Activated B cell treated with CpG ODN at 0.5 μM for 24 hours (primary cell): ENCODE measurements around the gene CABLES1. TPM values are rescaled to one million over a fixed set of nuclear protein-coding genes. Genes with fewer than 3 reads are reported as not detected.
"Not testable (repeated sequence)": the region's sequence is repeated elsewhere in the genome, so short reads cannot be mapped to it uniquely, and the experiment has no call there.

Source experiments
- ATAC-seq: fragments of 200-7000 bp; cut with Tn5 transposase; one replicate; pipeline ENCODE4 v1.10.0; 2021; ENCODE audit warnings: low read depth, mild to moderate bottlenecking, moderate library complexity
- CTCF ChIA-PET: fragments of 350-600 bp; sonication (Branson Sonifier 250); formaldehyde crosslinking; loops from one replicate; lab custom pipeline; 2021; ENCODE audit warnings: antibody characterized with exemption; lab: Charles Lee
- POLR2A ChIA-PET: fragments of 350-600 bp; sonication (Branson Sonifier 250); formaldehyde crosslinking; loops from one replicate; lab custom pipeline; 2021; ENCODE audit warnings: antibody characterized with exemption; lab: Charles Lee
- DNase-seq: peaks from one replicate; pipeline ENCODE4 v3.0.0; 2022
- H3K27ac Mint-ChIP-seq: one replicate; pipeline ENCODE4 v1.8.0; 2020; ENCODE audit warnings: mixed read lengths
- H3K27me3 Mint-ChIP-seq: one replicate; pipeline ENCODE4 v1.8.0; 2021; ENCODE audit warnings: mixed read lengths
- H3K36me3 Mint-ChIP-seq: one replicate; pipeline ENCODE4 v1.8.0; 2021; ENCODE audit warnings: low read depth, mixed read lengths
- H3K4me1 Mint-ChIP-seq: one replicate; pipeline ENCODE4 v1.8.0; 2021; ENCODE audit warnings: mixed read lengths
- H3K4me3 Mint-ChIP-seq: one replicate; pipeline ENCODE4 v1.8.0; 2020; ENCODE audit warnings: mild to moderate bottlenecking, mixed read lengths
- H3K9me3 Mint-ChIP-seq: one replicate; pipeline ENCODE4 v1.8.0; 2020; ENCODE audit warnings: mixed read lengths
- CTCF ChIP-seq: fragments of 200-600 bp; IDR thresholded peaks from one replicate; pipeline ENCODE4 v1.8.0; 2022; ENCODE audit warnings: antibody characterized with exemption, mild to moderate bottlenecking
- intact Hi-C: fragments of 100-400 bp; cut with micrococcal nuclease; formaldehyde crosslinking; loops from one replicate; pipeline ENCODE4 v1.15.1; 2024
- total RNA-seq: library from RNA; stranded (reverse); gene quantifications from 2 replicates; pipeline ENCODE4 v1.2.3, GENCODE V29; 2022

Gene CABLES1
- total RNA-seq, result 32.3 and 34.6 TPM in 2 replicates

GRCh38 chr18:23134780-23135549, at the start of gene CABLES1:
Gene CABLES1, plus strand, starts transcription at chr18:23135485. Its CDS starts 278 bp downstream, at chr18:23135763.
- peak within 1 kb of the TSS; percentile 73 for H3K27ac Mint-ChIP-seq
- intact Hi-C loops, result loop anchor here (1.0 to 5.0 kb wide), 5 partner anchors 64 to 368 kb away; partner anchors contain the start of gene RMC1
- peak; percentile 50 for DNase-seq
- ChIA-PET CTCF (interaction anchor here (0.6 to 6.5 kb wide), 11 partner anchors 10 to 277 kb away, joined by 3 to 55 read pairs (median 3); no protein-coding TSS in a partner anchor), POLR2A (interaction anchor here (0.5 to 7.9 kb wide), 20 partner anchors 12 to 415 kb away, joined by 3 to 150 read pairs (median 5); partner anchors contain the start of genes RBBP8 and RMC1)
- H3K36me3 Mint-ChIP-seq, result no peaks in the 10 kb centered on the region
- H3K27me3 Mint-ChIP-seq, result peaks cover 31% of the 10 kb centered on the region
- no peaks in the 10 kb centered on the region for H3K9me3 Mint-ChIP-seq
- ATAC-seq, result peak; percentile 6
- H3K4me3 Mint-ChIP-seq, result peak within 1 kb of the TSS; percentile 89
- no peak for TF ChIP-seq CTCF
- peaks cover 38% of the 10 kb centered on the region for H3K4me1 Mint-ChIP-seq

- intact Hi-C loops, result no loop called here
- POLR2A ChIA-PET, result no interaction called here
- H3K27me3 Mint-ChIP-seq, result peaks cover 7% of the 10 kb centered on the region
Observed at GRCh38 chr18:23087352-23087751, 47.9 kb upstream of the CABLES1 start.

GRCh38 chr18:23088310-23088709, 47.0 kb upstream of the CABLES1 start:
- ChIA-PET POLR2A (interaction anchor here (0.6 kb wide), 1 partner anchor 9 kb away, joined by 9 read pairs; no protein-coding TSS in a partner anchor), CTCF (no interaction called here)
- intact Hi-C loops, result no loop called here

More at GRCh38 chr18:23087352-23087751, 47.9 kb upstream of the CABLES1 start:
- H3K4me3 Mint-ChIP-seq, result no peak overlapping the region
- CTCF ChIA-PET, result no interaction called here
- H3K9me3 Mint-ChIP-seq, result no peaks in the 10 kb centered on the region
- no peak overlapping the region for H3K27ac Mint-ChIP-seq
- H3K4me1 Mint-ChIP-seq, result peaks cover 12% of the 10 kb centered on the region
- TF ChIP-seq CTCF, result no peak
- H3K36me3 Mint-ChIP-seq, result no peaks in the 10 kb centered on the region
- ATAC-seq (no peak), DNase-seq (no peak)

GRCh38 chr18:23091017-23091993, 44.0 kb upstream of the CABLES1 start:
- POLR2A ChIA-PET, result interaction anchor here (0.6 to 1.0 kb wide), 5 partner anchors 43 to 1086 kb away, joined by 3 to 5 read pairs (median 3); partner anchors contain the start of gene CABLES1
- Mint-ChIP-seq H3K27ac (peak overlapping the region; percentile 63), H3K4me1 (peaks cover 13% of the 10 kb centered on the region), H3K4me3 (peak overlapping the region; percentile 36)
- H3K36me3 Mint-ChIP-seq, H3K27me3 Mint-ChIP-seq, H3K9me3 Mint-ChIP-seq, DNase-seq, intact Hi-C loops: not testable (repeated sequence)
- peak; percentile 64 for ATAC-seq
- CTCF ChIA-PET, result interaction anchor here (0.8 to 1.2 kb wide), 2 partner anchors 12 to 288 kb away, joined by 3 read pairs; no protein-coding TSS in a partner anchor

More at GRCh38 chr18:23088310-23088709, 47.0 kb upstream of the CABLES1 start:
- DNase-seq (no peak), ATAC-seq (no peak)
- no peak overlapping the region for H3K27ac Mint-ChIP-seq
- H3K27me3 Mint-ChIP-seq, result peaks cover 7% of the 10 kb centered on the region
- TF ChIP-seq CTCF, result no peak
- H3K9me3 Mint-ChIP-seq, result no peaks in the 10 kb centered on the region
- H3K36me3 Mint-ChIP-seq, result no peaks in the 10 kb centered on the region
- peaks cover 13% of the 10 kb centered on the region for H3K4me1 Mint-ChIP-seq
- no peak overlapping the region for H3K4me3 Mint-ChIP-seq

GRCh38 chr18:23092121-23092520, 43.2 kb upstream of the CABLES1 start:
- H3K9me3 Mint-ChIP-seq, result no peaks in the 10 kb centered on the region
- CTCF ChIA-PET, result interaction anchor here (0.8 to 1.2 kb wide), 2 partner anchors 13 to 287 kb away, joined by 3 read pairs; no protein-coding TSS in a partner anchor
- no peak for TF ChIP-seq CTCF
- H3K4me1 Mint-ChIP-seq, result peaks cover 13% of the 10 kb centered on the region
- POLR2A ChIA-PET, result no interaction called here
- ATAC-seq (no peak), DNase-seq (no peak)
- H3K27me3 Mint-ChIP-seq, result peaks cover 6% of the 10 kb centered on the region
- no peaks in the 10 kb centered on the region for H3K36me3 Mint-ChIP-seq
- intact Hi-C loops, result no loop called here
- H3K27ac Mint-ChIP-seq, result no peak overlapping the region
- H3K4me3 Mint-ChIP-seq, result no peak overlapping the region

- H3K36me3 Mint-ChIP-seq, intact Hi-C loops, H3K9me3 Mint-ChIP-seq, ATAC-seq, POLR2A ChIA-PET, H3K27me3 Mint-ChIP-seq, DNase-seq, CTCF ChIA-PET, H3K4me3 Mint-ChIP-seq, H3K27ac Mint-ChIP-seq: not testable (repeated sequence)
- peaks cover 13% of the 10 kb centered on the region for H3K4me1 Mint-ChIP-seq
Observed at GRCh38 chr18:23093130-23093529, 42.2 kb upstream of the CABLES1 start.
